ENCODE measurements around the gene ZNF365.
"Not testable (repeated sequence)": the region's sequence is repeated elsewhere in the genome, so short reads cannot be mapped to it uniquely, and the experiment has no call there.

Gene ZNF365, protein sequence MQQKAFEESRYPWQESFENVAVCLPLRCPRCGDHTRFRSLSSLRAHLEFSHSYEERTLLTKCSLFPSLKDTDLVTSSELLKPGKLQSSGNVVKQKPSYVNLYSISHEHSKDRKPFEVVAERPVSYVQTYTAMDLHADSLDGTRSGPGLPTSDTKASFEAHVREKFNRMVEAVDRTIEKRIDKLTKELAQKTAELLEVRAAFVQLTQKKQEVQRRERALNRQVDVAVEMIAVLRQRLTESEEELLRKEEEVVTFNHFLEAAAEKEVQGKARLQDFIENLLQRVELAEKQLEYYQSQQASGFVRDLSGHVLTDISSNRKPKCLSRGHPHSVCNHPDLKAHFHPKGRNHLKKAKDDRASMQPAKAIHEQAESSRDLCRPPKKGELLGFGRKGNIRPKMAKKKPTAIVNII

DNA sequence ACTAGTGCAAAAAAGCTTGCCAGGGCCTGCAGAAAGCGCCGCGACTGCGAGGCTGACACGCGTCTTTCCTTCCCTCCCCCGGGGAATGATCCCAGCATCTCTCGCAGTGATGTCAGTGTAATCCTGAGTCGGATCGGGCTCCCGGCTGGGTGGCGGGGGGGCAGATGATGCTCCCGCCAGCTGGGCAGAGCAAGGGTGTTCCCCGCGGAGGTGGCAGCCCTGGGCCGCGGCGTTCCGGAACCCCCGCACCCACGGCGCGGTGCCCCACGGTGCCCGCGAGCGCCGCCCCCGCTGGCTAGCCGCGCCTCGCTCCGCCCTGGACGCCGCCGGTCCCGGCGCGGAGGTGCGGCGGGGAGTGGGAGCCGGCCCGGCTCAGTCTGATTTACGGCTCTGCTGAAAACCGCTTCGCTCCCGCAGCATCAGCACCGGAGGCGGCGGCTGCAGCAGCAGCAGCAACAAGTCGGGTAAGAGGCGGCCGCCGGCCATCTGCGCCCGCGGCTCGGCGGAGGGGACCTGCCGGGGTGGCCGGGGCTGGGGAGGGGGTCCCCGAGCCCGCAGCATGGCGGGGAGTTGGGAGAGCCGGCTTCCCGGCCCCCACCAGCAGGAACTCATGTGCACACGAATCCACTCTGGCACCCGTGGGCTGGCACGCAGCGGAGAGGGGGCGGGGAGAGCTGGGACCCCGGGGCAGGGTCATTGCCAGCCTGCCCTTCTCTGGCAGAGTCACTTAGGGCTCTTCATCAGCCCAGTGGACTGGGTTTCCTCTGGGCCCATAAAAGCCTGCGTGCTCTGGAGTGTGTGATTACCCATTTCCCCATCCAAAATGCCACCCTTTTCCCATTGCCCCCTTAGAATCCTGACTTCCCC lies at the start of gene ZNF365:
ZNF365 (plus strand) TSS at position 375 of the 867 bp plus-strand sequence. CDS start 1,825 bp downstream, outside the sequence.
- DNase-seq (ENCODE audit: low spot score), result peak; percentile 23

DNA sequence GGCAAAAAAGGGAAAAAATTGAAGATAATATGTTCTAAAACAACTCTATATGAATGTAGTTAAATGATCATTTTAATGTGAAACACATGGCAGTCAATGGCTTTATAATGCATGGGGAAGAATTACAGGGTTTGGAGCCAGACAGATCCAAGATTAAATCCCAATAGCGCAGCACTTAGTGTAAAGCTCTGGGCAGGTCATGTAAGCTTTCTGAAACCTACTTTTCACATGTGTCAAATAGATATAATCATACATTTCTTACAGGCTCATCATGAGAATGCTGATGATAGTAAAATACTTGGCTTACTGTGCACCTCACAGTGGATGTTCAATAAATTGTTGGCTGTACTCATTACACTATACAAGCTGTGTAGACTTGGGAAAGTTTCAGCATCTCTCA lies 48.0 kb upstream of the ZNF365 start:
- DNase-seq (ENCODE audit: low spot score), result no peak

DNA sequence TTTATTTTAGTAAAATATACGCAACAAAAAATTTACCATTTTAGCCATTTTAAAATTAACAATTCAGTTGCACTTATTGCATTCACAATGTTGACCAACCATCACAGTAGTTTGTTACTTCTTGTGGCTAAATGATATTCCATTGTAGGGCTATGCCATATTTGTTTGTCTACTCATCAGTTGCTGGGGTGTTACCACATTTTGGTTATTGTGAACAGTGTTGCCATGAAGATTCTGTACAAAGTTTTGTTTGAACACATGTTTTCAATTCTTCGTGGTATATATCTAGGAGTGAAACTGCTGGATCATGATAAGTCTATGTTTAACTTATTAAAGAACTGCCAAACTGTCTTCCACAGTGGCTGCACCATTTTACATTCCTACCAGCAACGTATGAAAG lies 46.3 kb upstream of the ZNF365 start:
- no peak for DNase-seq (ENCODE audit: low spot score)

DNA sequence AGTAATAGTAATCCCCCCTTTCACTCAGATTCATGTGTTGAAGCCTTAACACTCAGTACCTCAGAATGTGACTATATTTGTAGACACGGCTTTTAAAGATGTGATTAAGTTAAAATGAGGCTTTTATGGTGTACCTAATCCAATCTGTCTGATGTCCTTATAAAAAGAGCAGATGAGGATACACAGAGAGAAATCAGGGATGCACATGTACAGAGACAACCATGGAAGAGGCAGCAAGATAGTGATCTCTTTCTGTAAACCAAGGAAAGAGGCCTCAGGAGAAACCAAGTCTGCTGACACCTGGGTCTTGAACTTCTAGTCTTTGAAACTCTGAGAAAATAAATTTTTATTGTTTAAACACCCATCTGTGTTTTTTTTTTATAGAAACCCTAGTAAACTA lies 44.0 kb upstream of the ZNF365 start:
- DNase-seq (ENCODE audit: low spot score), result no peak

DNA sequence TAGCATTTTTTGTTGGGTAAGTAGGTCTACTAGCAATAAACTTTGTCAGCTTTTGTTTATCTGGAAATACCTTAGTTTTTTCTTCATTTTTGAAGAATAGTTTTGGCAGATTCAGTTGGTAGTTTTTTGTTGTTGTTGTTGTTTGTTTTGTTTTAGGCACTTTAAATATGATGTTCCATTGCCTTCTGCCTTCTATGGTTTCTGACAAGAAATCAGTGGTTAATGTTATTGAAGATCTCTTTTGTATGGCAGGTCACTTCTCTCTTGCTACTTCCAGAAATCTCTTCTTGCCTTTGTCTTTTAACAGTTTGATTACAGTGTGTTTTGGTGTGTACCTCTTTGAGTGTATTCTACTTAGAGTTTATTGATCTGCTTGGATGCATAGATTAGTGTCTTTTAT lies 41.8 kb upstream of the ZNF365 start:
- DNase-seq (ENCODE audit: low spot score), result no peak

DNA sequence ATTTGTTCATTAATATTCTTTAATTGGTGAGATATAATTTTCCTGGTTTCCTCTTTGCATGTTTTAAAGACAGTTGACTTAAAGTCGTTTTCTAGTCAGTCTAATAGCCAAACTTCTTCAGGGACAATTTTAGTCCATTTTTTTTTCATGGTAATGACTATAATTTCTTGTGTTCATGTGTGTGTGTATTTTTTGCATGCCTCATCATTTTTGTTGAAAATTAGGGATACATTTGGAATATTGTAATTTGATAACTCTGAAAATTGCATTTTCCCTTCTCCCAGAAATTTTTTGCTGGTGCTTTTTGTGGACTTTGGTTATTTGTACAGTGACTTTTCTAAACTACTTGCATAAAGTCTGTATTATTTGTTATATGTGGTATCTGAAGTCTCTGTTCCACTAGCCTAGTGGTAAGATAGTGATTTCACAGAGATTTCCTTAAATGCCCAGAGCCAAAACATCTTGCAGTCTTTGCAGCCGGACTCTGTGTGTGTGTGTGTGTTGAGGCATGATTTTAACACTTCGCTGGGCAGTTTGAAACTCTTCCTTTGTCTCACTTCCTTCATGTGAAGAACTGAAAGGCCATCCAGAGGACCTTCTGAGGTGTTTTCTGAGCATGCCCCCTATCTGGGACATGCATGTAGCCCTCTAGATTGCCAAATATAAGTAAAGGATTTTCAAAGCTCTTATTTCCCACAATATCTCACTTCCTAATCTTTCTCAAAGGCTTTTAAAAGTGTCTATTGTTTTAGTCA lies 40.9 kb upstream of the ZNF365 start:
- DNase-seq (ENCODE audit: low spot score), result no peak

DNA sequence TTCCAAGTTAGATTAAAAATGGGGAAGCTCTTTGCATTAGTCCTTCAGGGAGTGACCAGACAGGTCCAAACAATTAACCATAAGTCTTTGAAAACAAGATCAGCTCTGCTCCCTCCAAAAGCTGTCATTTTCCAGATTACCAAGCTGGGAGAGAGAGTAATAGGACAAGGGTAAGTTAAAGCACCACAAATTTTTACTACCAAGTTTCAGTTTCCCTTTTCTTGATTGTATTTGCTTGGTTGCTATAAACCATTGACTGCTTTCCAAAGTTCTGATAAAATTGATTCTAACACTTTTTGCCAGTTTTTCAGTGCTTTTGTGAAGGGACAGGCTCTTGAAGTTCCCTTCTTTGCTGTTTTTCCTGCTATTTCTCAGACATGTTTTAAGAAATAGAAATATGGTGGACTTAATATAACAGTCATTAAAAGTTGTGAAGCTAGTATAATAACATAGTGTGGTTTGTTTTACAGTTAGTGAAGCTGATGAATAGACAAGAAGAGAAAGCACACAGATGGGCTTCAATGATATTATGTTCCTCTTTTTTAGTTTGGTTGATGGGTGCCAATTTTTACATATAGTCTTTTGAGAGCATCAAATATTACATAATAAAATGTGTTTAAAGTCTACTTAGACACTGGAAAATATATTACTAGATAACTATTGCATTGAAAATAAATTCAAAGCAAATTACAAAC lies 40.0 kb upstream of the ZNF365 start:
- DNase-seq (ENCODE audit: low spot score), result no peak

DNA sequence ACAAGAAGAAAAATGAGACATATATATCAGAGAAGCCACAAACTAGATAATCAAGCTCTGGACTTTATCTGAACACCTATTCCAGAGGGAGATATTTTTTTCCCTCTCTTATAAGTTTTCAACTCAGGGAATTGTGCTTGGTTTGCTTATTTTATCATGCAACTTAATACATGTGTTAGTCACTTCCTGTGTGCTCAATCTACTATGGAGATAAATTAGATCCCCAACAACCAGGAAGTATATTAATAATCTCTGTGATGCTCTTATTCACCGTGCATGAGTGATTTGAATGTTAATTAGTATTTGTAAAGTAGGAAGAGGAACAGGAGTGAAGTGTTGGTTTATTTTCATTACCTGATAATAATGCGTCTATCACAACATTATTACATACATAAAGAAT lies 38.8 kb upstream of the ZNF365 start:
- no peak for DNase-seq (ENCODE audit: low spot score)

DNA sequence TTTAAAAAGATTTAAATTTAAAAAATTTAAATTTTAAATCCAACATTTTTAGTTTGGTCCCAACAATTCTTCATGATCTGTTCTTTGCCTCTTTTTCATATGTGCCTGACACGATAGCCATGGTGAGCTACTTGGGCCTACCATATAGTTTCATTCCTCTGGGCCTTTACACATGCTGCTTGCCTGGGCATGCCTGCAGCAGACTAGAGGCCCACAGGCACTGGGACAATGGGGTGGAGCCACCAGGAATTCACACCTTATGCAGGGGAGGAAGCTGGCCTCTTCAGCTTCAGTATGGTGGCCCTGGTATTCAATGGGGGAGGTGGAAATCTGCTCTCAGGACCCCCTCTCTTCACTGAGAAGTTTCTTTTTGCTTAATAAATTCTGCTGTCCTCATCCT lies 37.8 kb upstream of the ZNF365 start:
- DNase-seq (ENCODE audit: low spot score), result no peak

DNA sequence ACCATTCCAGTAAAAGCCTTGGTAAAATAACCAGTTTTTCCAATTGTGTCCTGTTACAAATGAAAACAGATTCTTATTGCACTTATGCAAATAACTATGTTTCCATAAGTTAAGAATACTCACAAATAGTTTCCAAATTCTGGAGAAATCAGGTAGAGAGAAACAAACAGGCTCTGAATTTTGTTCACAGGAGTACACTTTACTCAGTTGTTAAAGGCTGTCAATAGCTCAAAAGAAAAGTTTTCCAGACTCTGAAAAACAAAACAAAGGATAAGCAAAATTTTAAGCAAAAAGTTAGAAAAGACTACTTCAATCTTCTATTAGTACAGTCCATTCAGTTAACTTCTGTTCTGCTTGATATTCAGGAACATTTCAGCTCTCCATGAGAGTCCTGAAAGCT lies 32.8 kb upstream of the ZNF365 start:
- no peak for DNase-seq (ENCODE audit: low spot score)

DNA sequence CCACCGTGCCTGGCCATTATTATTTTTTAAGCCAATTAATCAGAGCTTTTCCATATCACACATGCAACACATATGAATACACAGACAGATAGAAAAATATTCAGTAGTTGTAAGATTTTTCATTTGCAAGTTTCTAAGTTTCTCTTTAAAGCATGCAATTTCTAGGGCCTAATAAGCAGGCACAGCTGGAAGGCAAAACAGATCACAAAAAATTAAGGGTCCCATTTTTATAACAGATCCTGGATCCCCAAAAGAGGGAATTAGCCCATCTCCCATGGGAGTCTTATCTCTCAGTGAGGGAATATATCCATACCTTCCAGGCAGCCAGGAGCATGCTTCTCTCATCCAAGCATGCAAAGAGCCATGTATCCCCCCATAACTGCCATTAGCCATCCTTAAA lies 31.2 kb upstream of the ZNF365 start:
- DNase-seq (ENCODE audit: low spot score), result no peak

DNA sequence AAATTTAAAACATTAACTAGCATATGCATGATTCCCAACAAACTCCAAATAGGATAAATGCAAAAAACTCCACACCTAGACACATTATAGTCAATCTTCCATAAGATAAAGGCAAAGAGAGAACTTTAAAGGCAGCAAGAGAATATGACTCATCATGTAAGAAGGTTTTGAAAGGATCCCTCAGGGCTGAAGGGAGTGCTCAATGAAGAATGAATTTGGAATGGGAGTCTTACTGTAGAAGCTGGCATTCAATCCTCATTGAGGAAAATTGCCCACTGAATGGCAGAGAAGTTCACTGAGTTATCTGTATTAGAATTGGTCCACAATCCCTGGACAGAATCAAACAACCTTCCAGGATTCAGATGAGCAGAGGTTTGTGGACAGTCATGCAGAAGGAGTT lies 26.1 kb upstream of the ZNF365 start:
- DNase-seq (ENCODE audit: low spot score), result no peak

DNA sequence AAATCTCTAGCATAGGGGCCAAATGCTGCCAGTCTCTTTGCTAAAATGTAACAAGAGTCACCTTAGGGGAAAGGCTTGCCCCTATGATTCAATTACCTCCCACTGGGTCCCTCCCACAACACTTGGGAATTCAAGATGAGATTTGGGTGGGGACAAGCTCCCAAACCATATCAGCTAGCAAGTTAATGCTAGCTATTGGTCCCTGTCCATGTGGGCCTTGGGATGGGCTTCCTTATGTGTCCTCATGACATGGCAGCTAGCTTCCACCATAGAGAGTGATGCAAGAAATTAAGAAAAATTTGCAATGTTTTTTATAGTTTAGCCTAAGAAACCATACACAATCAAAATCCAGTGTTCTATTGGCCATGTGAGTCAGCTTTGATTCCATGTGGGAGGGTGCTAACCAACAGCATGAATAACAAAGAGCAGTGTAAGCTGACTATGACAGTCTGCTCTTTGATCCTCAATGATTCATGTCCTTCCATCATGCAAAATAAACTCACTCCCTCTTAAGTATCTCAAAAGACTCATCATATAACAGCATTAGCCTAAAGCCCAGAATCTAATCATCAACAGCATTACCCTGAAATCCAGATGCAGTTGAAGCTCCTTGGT lies 21.7 kb upstream of the ZNF365 start:
- DNase-seq (ENCODE audit: low spot score), result no peak

DNA sequence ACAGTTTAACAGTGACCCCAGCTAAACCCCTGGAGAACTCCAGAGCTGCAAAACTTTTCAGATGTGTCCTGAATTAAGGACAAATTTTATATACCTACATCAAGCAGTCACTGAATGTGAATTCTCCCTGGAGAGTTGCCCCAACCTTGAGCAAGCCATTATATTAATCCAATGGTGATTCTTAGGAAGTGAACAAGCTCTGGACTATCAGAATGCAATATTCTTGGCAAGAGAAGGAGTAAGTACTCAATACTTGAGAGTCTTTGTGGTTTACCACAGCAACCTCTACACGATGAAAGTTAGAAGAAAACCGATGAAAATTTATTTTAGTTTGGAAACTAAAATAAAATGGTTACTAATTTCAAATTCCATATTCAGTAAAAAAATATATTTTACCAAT lies 19.3 kb upstream of the ZNF365 start:
- no peak for DNase-seq (ENCODE audit: low spot score)

DNA sequence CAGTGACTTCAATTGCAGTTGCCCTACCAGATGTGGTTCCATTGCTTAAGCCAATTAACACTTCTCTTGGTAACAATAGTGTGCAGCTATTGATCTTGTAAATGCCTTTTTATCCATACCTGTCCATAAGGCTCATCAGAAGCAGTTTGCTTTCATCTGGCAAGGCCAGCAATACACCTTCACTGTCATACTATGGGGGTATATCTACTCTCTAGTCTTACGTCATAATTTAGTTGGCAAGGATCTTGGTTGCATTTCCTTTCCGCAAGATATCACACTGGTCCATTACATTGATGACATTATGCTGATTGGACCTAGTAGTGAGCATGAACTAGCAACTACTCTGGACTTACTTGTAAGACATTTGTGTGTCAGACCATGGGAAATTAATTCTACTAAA lies 17.7 kb upstream of the ZNF365 start:
- no peak for DNase-seq (ENCODE audit: low spot score)

DNA sequence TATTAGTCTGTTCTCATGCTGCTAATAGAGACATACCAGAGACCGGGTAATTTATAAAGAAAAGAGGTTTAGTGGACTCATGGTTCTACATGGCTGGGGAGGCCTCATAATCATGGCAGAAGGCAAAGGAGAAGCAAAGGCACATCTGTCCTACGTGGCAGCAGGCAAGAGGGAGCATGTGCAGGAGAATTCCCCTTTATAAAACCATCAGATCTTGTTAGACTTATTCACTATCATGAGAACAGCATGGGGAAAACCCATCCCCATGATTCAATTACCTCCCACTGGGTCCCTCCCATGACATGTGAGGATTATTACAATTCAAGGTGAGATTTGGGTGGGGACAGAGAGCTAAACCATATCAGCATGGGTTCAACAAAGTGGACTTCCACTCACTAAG lies 16.0 kb upstream of the ZNF365 start:
- not testable (repeated sequence) for DNase-seq (ENCODE audit: low spot score)

DNA sequence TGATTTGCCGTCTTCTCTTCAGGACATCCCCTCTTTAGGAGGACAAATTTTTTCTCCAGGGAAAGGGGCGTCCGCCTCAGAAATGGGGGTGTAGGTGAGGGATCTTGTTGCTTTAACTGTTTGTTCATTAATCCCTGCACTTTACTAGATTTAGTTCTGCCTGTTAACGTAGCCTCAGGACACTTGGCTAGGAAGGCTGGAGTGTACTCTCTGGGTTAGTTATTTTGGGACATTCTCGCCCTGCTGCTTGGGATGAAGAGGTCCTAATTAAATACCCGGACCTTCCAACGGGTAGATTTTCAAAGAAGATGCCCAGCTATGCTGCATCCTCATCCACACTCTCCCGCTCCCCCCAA lies 552 bp upstream of the ZNF365 start:
- DNase-seq (ENCODE audit: low spot score), result no peak

DNA sequence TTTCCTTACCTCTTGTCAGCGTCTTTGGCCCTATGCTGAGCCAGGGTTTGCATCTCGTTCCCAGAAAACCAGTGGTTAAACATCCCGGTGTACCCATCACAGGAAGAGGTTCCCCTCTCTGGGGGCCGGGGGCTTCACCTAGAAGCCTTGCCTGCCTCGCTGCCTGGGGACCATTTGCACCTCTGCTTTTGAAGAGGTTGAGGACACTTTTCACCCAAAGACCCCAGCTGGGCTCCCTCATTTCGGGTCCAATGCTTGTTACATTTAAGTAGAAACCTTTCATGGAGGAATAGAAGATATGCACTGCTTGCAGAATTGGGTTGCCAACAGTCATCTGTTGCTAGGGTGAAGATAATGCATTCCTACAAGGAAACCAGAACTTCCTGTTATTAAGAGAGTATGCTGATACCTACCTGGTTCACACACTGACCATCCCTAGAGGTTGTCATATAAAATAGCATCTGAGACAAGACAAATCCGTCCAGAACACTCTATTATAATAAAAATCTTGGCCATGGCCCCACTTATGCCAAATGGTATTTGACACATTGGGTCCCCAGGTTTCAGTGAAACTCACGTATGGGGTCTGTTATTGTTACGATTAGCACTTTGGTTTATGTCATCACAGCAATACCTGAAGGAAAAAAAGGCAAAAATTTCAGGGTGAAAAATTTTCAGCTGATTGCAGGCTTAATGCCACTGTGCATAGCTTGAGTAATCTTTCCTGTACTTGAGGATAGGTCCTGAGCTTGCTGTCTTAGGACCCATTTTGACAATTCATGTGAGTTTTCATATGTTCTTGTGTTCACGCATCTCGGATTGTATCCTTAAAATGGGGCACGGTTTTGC lies 917 bp downstream of the ZNF365 start:
- DNase-seq (ENCODE audit: low spot score), result no peak

DNA sequence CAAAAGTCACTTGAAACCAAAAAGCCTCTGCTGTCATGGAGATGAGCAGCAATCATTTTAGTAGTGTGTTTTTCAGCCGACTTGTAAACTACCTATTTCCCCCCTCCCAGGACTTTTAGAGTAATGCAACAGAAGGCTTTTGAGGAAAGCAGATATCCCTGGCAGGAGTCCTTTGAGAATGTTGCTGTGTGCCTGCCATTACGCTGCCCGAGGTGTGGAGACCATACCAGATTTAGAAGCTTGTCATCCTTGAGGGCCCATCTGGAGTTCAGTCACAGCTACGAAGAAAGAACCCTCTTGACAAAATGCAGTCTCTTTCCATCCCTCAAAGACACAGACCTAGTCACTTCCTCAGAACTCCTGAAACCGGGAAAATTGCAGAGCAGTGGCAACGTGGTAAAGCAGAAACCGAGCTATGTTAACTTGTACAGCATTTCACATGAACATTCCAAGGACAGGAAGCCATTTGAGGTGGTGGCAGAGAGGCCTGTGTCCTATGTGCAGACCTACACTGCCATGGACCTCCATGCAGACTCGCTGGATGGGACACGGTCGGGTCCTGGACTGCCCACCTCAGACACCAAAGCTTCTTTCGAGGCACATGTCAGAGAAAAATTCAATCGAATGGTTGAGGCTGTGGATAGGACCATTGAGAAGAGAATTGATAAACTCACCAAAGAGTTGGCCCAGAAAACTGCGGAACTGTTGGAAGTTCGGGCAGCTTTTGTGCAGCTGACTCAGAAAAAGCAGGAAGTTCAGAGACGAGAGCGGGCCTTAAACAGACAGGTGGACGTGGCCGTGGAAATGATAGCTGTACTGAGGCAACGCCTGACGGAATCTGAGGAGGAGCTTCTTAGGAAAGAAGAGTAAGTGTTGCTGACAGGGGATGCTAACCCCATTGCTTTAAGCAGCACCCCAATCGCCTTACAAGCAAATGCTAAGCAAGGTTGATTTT lies 2.2 kb downstream of the ZNF365 start:
- DNase-seq (ENCODE audit: low spot score), result no peak

DNA sequence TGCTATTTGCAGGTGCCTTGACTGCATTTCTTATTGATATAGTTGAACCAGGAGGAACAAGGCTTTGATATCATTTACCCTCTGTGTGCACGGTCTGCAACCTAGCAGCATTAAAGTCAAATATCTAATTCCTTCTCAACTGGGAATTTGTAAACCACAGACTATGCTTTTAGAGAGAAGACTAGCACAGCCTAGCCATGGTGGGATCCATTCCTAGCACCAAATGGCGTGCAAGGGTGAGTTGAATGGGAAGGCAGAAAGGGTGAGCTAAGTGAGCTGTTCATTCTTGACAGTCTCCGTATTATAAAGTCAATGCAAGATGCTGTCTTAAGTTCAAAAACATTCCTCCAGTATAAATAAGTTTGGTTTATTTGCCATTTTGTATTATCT lies 2.9 kb downstream of the ZNF365 start:
- DNase-seq (ENCODE audit: low spot score), result no peak

Measured in HuH-7 (cell line).